ENCODE results near the gene DDX51. TPM values are rescaled to one million over a fixed set of nuclear protein-coding genes. Genes with fewer than 3 reads are reported as not detected.

Gene DDX51
- total and polyA plus RNA-seq, 2 experiments from 2014 or later = 12.4 to 18.3 TPM

GRCh38 chr12:132163041-132163910 is 19.2 kb upstream of the DDX51 start (continued):
- TF ChIP-seq ZNF462 (CRISPR knock-in tag; IDR thresholded peaks at IDR 0.05) (no peak), CREB1 (CRISPR knock-in tag; IDR thresholded peaks at IDR 0.05; ENCODE audit: low read depth) (no peak), STAT1 (IDR thresholded peaks at IDR 0.05; ENCODE audit: unreplicated experiment) (no peak), CTCF (conservative IDR thresholded peaks at IDR 0.05; ENCODE audit: low read depth in 2 of 2) (no peak), NANOG (IDR thresholded peaks at IDR 0.05; ENCODE audit: borderline replicate concordance) (no peak), ZNF114 (CRISPR knock-in tag; IDR thresholded peaks at IDR 0.05) (no peak), EZH2 (IDR thresholded peaks at IDR 0.05; ENCODE audit: low read depth, unreplicated experiment) (no peak), ZNF331 (CRISPR knock-in tag; IDR thresholded peaks at IDR 0.05; ENCODE audit: low read depth) (no peak), EZH2phosphoT487 (IDR thresholded peaks at IDR 0.05; ENCODE audit: unreplicated experiment) (no peak)

All from GM23338 (cell line).